Prostate gland (tissue), 2 donors: Measurements from ENCODE around the gene FGF2. TPM values are rescaled to one million over a fixed set of nuclear protein-coding genes. Genes with fewer than 3 reads are reported as not detected.

ENCODE experiments used
- DNase-seq: peaks from one replicate; pipeline ENCODE4 v3.0.0-alpha.2; 2019; ENCODE audit warnings: low spot score
- H3K27ac ChIP-seq, 2 donors: fragments of 200-600 bp; sonication (generic); 2 replicates each; pipeline ENCODE4 v1.5.1; 2017 to 2019
- H3K27me3 ChIP-seq: fragments of 200-600 bp; sonication (generic); replicated peaks from 2 replicates; pipeline ENCODE4 v1.5.1; 2019; ENCODE audit not compliant: insufficient read depth
- H3K36me3 ChIP-seq, 2 donors: fragments of 200-600 bp; sonication (generic); 1 replicate in 1 of 2; 2 replicates in 1 of 2; pipeline versions ENCODE4 v1.5.1 to v1.8.1; 2017 to 2019
- H3K4me1 ChIP-seq: fragments of 200-600 bp; sonication (generic); replicated peaks from 2 replicates; pipeline ENCODE4 v1.5.1; 2019
- H3K4me3 ChIP-seq, 2 donors: fragments of 200-600 bp; sonication (generic); 2 replicates each; pipeline ENCODE4 v1.5.1; 2017 to 2019
- H3K9me3 ChIP-seq: fragments of 200-600 bp; sonication (generic); 2 replicates; pipeline ENCODE4 v1.5.1; 2017
- CTCF ChIP-seq, 4 experiments: fragments of 200-600 bp in 2 of 4; fragments of 450-650 bp in 2 of 4; sonication (generic) in 2 of 4; IDR thresholded peaks; 1 replicate in 3 of 4; 2 replicates in 1 of 4; pipeline ENCODE4 v1.5.1; 2016 to 2019; ENCODE audit warnings: antibody characterized with exemption in 4 of 4, mild to moderate bottlenecking in 2 of 4, moderate library complexity in 2 of 4
- POLR2A ChIP-seq: fragments of 450-650 bp; IDR thresholded peaks from one replicate; pipeline ENCODE4 v1.6.1; 2016; ENCODE audit warnings: antibody characterized with exemption, mild to moderate bottlenecking
- POLR2AphosphoS5 ChIP-seq: sonication (generic); formaldehyde crosslinking; IDR thresholded peaks from one replicate; pipeline ENCODE4 v1.6.1; 2017; ENCODE audit warnings: antibody characterized with exemption
- WGBS: methylation state at CpG from one replicate; pipeline ENCODE4 v1.1.5; 2018; 5-methylcytosine and 5-hydroxymethylcytosine counted together
- intact Hi-C: fragments of 100-400 bp; cut with DNase I; formaldehyde crosslinking; loops from one replicate; pipeline ENCODE4 v1.14.2; 2022
- total RNA-seq, 2 donors: library from RNA; depleted of rRNA; stranded (reverse); fragments of >200 nt; gene quantifications; one replicate each; pipeline ENCODE4 v1.1.0, GENCODE V29; 2016

Gene FGF2
- total RNA-seq, 2 donors from 2014 or later: 4.4 to 4.8 TPM

GRCh38 chr4:122788935-122789334 is 37.7 kb upstream of the FGF2 start:
- Histone ChIP-seq H3K9me3 (no peaks in the 10 kb centered on the region), H3K27ac (no peak overlapping the region), H3K4me1 (no peaks in the 10 kb centered on the region), H3K36me3 (no peaks in the 10 kb centered on the region), H3K4me3 (no peak overlapping the region), H3K27me3 (no peaks in the 10 kb centered on the region)
- intact Hi-C loops: no loop called here
- DNase-seq: no peak
- WGBS: 92% methylated on average over 4 of the region's 4 CpGs
- TF ChIP-seq POLR2A: no peak
- TF ChIP-seq POLR2AphosphoS5: no peak
- TF ChIP-seq CTCF (IDR thresholded peaks at IDR 0.05): no peak

- Histone ChIP-seq H3K4me3 (no peak overlapping the region), H3K27me3 (no peaks in the 10 kb centered on the region), H3K27ac (no peak overlapping the region), H3K9me3 (no peaks in the 10 kb centered on the region), H3K36me3 (no peaks in the 10 kb centered on the region), H3K4me1 (no peaks in the 10 kb centered on the region)
- intact Hi-C loops: no loop called here
- TF ChIP-seq POLR2AphosphoS5 (no peak), POLR2A (no peak), CTCF (IDR thresholded peaks at IDR 0.05) (no peak)
- no peak for DNase-seq
Measured at GRCh38 chr4:122793811-122794210, 32.8 kb upstream of the FGF2 start.

- H3K9me3 ChIP-seq: no peaks in the 10 kb centered on the region
- no peaks in the 10 kb centered on the region for H3K4me1 ChIP-seq
- no peak overlapping the region for H3K27ac ChIP-seq
- H3K4me3 ChIP-seq: no peak overlapping the region
- H3K27me3 ChIP-seq: no peaks in the 10 kb centered on the region
- WGBS: 88% methylated on average over 4 of the region's 4 CpGs
- intact Hi-C loops: no loop called here
- no peaks in the 10 kb centered on the region for H3K36me3 ChIP-seq
- DNase-seq: no peak
- no peak for TF ChIP-seq POLR2AphosphoS5
- no peak for TF ChIP-seq POLR2A
- TF ChIP-seq CTCF (IDR thresholded peaks at IDR 0.05): no peak
Measured at GRCh38 chr4:122796801-122797404, 29.7 kb upstream of the FGF2 start.

- H3K27ac ChIP-seq: peak overlapping the region; percentile 32 to 35
- H3K4me3 ChIP-seq: no peak overlapping the region
- no peak for DNase-seq
- H3K36me3 ChIP-seq: no peaks in the 10 kb centered on the region
- intact Hi-C loops: no loop called here
- no peaks in the 10 kb centered on the region for H3K27me3 ChIP-seq
- H3K4me1 ChIP-seq: no peaks in the 10 kb centered on the region
- TF ChIP-seq POLR2A (no peak), CTCF (IDR thresholded peaks at IDR 0.05) (no peak), POLR2AphosphoS5 (no peak)
- no peaks in the 10 kb centered on the region for H3K9me3 ChIP-seq
- WGBS: 88% methylated on average over 2 of the region's 2 CpGs
Measured at GRCh38 chr4:122797405-122798094, 29.1 kb upstream of the FGF2 start.

- no peaks in the 10 kb centered on the region for H3K9me3 ChIP-seq
- H3K4me1 ChIP-seq: no peaks in the 10 kb centered on the region
- WGBS: 11% methylated on average over 5 of the region's 5 CpGs
- H3K4me3 ChIP-seq: no peak overlapping the region
- H3K27me3 ChIP-seq: no peaks in the 10 kb centered on the region
- no peaks in the 10 kb centered on the region for H3K36me3 ChIP-seq
- peak; percentile 57 for DNase-seq
- intact Hi-C loops: no loop called here
- peak overlapping the region; percentile 32 to 35 for H3K27ac ChIP-seq
- peak; percentile 27 for TF ChIP-seq POLR2AphosphoS5
- no peak for TF ChIP-seq CTCF (IDR thresholded peaks at IDR 0.05)
- TF ChIP-seq POLR2A: no peak
Measured at GRCh38 chr4:122798101-122798500, 28.5 kb upstream of the FGF2 start.
